CD4-positive, alpha-beta memory T cell (primary cell): ENCODE measurements around the gene SUOX. TPM values are rescaled to one million over a fixed set of nuclear protein-coding genes. Genes with fewer than 3 reads are reported as not detected.

Experiments
- CTCF ChIA-PET: fragments of 350-600 bp; sonication (Branson Sonifier 250); formaldehyde crosslinking; loops from one replicate; lab custom pipeline; 2021; ENCODE audit warnings: inconsistent platforms; ENCODE audit not compliant: partially characterized antibody; lab: Charles Lee
- POLR2A ChIA-PET: fragments of 350-600 bp; sonication (Branson Sonifier 250); formaldehyde crosslinking; loops from one replicate; lab custom pipeline; 2021; ENCODE audit not compliant: partially characterized antibody; lab: Charles Lee
- DNase-seq, 5 donors: peaks; one replicate each; pipeline versions ENCODE4 v3.0.0 to v3.0.0-alpha.2; 2020 to 2022; ENCODE audit warnings: mixed read lengths in 1 of 5
- H3K27ac ChIP-seq: one replicate; pipeline ENCODE4 v1.7.0; 2013; ENCODE audit warnings: low read depth, low read length
- H3K27me3 ChIP-seq: 2 replicates; pipeline ENCODE4 v1.7.0; 2013; ENCODE audit warnings: mild to moderate bottlenecking, low read length, moderate library complexity; ENCODE audit not compliant: insufficient read depth
- H3K36me3 ChIP-seq: 2 replicates; pipeline ENCODE4 v1.7.0; 2013; ENCODE audit warnings: mild to moderate bottlenecking, low read length, moderate library complexity; ENCODE audit not compliant: insufficient read depth
- H3K4me1 ChIP-seq: 2 replicates; pipeline ENCODE4 v1.7.0; 2013; ENCODE audit warnings: mild to moderate bottlenecking, low read length, moderate library complexity; ENCODE audit not compliant: insufficient read depth
- H3K4me3 ChIP-seq, 2 donors: one replicate each; pipeline ENCODE4 v1.7.0; 2013; ENCODE audit warnings: low read length in 2 of 2, mild to moderate bottlenecking in 1 of 2
- H3K9me3 ChIP-seq, 2 donors: one replicate each; pipeline ENCODE4 v1.7.0; 2013; ENCODE audit warnings: low read length in 2 of 2, control low read depth in 1 of 2; ENCODE audit not compliant: control insufficient read depth in 1 of 2
- H3K27ac Mint-ChIP-seq, 7 donors: one replicate each; pipeline ENCODE4 v1.8.0; 2020 to 2021; ENCODE audit warnings: mixed read lengths in 7 of 7, mild to moderate bottlenecking in 6 of 7, inconsistent platforms in 3 of 7, moderate library complexity in 3 of 7
- H3K27me3 Mint-ChIP-seq, 2 donors: one replicate each; pipeline ENCODE4 v1.8.0; 2020 to 2021; ENCODE audit warnings: mixed read lengths in 2 of 2
- H3K36me3 Mint-ChIP-seq, 2 donors: one replicate each; pipeline ENCODE4 v1.8.0; 2020 to 2021; ENCODE audit warnings: mixed read lengths in 2 of 2, inconsistent platforms in 1 of 2, mild to moderate bottlenecking in 1 of 2
- H3K4me1 Mint-ChIP-seq, 4 donors: one replicate each; pipeline ENCODE4 v1.8.0; 2020 to 2021; ENCODE audit warnings: mixed read lengths in 4 of 4, mild to moderate bottlenecking in 1 of 4
- H3K4me3 Mint-ChIP-seq, 8 donors: one replicate each; pipeline ENCODE4 v1.8.0; 2020 to 2021; ENCODE audit warnings: mixed read lengths in 8 of 8, mild to moderate bottlenecking in 7 of 8, moderate library complexity in 6 of 8, inconsistent platforms in 3 of 8
- H3K9me3 Mint-ChIP-seq, 8 donors: one replicate each; pipeline ENCODE4 v1.8.0; 2020 to 2021; ENCODE audit warnings: mixed read lengths in 8 of 8, mild to moderate bottlenecking in 5 of 8, inconsistent platforms in 3 of 8, moderate library complexity in 1 of 8
- intact Hi-C: fragments of 100-400 bp; cut with micrococcal nuclease; formaldehyde crosslinking; loops from one replicate; pipeline ENCODE4 v1.15.1; 2023
- polyA plus RNA-seq, 2 donors: library from polyadenylated mRNA; unstranded; fragments of 300-500 nt; fragmentation: Illumina TruSeq; gene quantifications; one replicate each; pipeline ENCODE4 v1.2.3, GENCODE V29; 2021
- total RNA-seq, 2 experiments: library from RNA; stranded (reverse); gene quantifications; one replicate each; pipeline ENCODE4 v1.2.3, GENCODE V29; 2021

The SUOX gene
- total RNA-seq: 1 to 10 TPM; 5.4 to 5.9 TPM
- not detected for polyA plus RNA-seq

DNA sequence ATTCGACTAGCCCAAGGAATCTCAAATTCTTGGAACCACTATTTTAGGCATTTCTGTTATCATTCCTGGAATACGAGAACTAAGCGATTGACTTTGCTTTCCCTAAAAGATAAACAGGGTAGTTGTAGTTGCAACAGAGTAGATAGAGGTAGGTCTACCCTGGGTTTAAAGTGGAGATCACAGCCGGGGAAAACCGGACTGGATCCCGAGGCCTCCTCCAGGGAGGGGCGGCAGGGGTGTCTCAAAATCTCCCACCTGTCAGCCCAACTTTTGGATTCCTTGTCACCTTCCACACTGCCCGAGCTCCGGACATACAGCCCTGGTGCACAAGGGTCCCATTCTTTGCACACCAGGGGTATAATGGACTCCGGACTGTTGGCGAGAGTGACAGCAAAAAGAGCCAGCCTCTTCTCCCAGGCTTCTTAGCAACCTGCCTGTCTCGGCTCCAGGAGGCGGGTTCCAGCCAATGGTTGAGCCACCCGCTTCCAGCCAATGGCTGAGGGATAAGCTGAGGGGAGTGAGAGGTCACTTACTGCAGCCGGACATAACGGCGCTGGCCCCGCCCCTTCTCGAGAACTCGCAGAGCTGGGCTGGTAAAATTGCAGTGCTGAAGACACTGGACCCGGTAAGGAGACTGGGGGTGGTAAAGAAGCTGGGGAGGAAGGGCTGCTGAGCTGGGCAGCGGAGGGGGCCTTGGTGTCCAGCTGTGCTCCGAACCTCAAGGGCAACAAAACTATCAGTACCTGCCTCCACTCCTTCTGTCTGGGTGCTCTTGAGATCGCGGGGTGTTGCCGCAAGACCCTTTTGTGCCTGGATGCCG lies at the start of gene SUOX:
Gene SUOX, plus strand, starts transcription at position 562 of the 820 bp plus-strand sequence. CDS start 4,946 bp downstream, outside the sequence.
- Mint-ChIP-seq H3K4me1 (peaks cover 10 to 23% (median 12%) of the 10 kb centered on the region in 4 donors), H3K9me3 (no peaks in the 10 kb centered on the region), H3K27me3 (peaks cover 0 to 1% of the 10 kb centered on the region in 2 donors), H3K4me3 (peak within 1 kb of the TSS in 6 of 8 donors; percentile 2 to 54 (median 46)), H3K27ac (peak within 1 kb of the TSS in 6 of 7 donors; percentile 14 to 92 (median 62)), H3K36me3 (peaks cover 21 to 24% of the 10 kb centered on the region in 2 donors)
- H3K36me3 ChIP-seq: peaks cover 21% of the 10 kb centered on the region
- H3K27ac ChIP-seq: no peak within 1 kb of the TSS
- peak within 1 kb of the TSS in 1 of 2 donors; percentile 18 for H3K4me3 ChIP-seq
- DNase-seq: peak in 1 of 5 donors; percentile 6
- no peaks in the 10 kb centered on the region for H3K9me3 ChIP-seq
- ChIA-PET POLR2A (interaction anchor here (0.7 to 2.2 kb wide), 16 partner anchors 10 to 120 kb away, joined by 3 to 20 read pairs (median 3); partner anchors contain the start of genes IKZF4, RAB5B and RPS26), CTCF (interaction anchor here (1.0 to 5.7 kb wide), 32 partner anchors 7 to 272 kb away, joined by 3 to 61 read pairs (median 6); partner anchors contain the start of genes IKZF4, ORMDL2, PA2G4 and RAB5B)
- H3K4me1 ChIP-seq: peaks cover 16% of the 10 kb centered on the region
- intact Hi-C loops: loop anchor here (1.0 to 5.0 kb wide), 5 partner anchors 22 to 259 kb away; partner anchors contain the start of genes RAB5B, RPL41, RPS26 and ZC3H10
- no peaks in the 10 kb centered on the region for H3K27me3 ChIP-seq

DNA sequence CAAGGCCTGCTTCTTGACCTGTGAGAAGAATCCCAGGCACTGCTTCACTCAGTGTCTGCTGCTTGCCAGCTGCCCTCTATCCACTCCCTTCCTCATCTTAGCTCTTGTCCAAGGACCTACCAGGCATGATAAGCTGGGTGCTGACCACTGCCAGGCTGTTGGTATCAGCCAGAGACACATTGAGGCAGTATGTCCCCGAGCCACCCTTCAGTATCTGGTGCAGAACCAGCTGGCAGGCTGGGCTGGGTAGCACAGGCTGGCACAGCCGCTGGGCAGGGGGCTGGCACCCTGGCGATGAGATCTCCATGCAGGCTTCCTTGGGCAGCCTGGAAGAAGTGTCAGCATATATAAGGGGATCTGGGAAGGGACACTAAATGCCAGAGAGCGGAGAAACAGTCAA lies 41.7 kb upstream of the SUOX start:
- Histone ChIP-seq H3K4me3 (no peak overlapping the region), H3K9me3 (no peaks in the 10 kb centered on the region), H3K27me3 (no peaks in the 10 kb centered on the region), H3K36me3 (peaks cover 36% of the 10 kb centered on the region), H3K27ac (no peak overlapping the region), H3K4me1 (peaks cover 21% of the 10 kb centered on the region)
- Mint-ChIP-seq H3K4me1 (peaks cover 13 to 28% (median 19%) of the 10 kb centered on the region in 4 donors), H3K36me3 (peaks cover 35 to 49% of the 10 kb centered on the region in 2 donors), H3K27me3 (no peaks in the 10 kb centered on the region), H3K27ac (peak overlapping the region in 5 of 7 donors; percentile 19 to 76 (median 44)), H3K9me3 (no peaks in the 10 kb centered on the region), H3K4me3 (no peak overlapping the region)
- no peak for DNase-seq
- intact Hi-C loops: no loop called here
- CTCF ChIA-PET: interaction anchor here (0.6 to 2.6 kb wide), 10 partner anchors 8 to 292 kb away, joined by 3 to 15 read pairs (median 6); partner anchors contain the start of gene RAB5B
- POLR2A ChIA-PET: interaction anchor here (0.9 to 38.8 kb wide), 13 partner anchors 14 to 267 kb away, joined by 3 to 1214 read pairs (median 7); partner anchors contain the start of genes DGKA, DNAJC14, ORMDL2 and PA2G4

DNA sequence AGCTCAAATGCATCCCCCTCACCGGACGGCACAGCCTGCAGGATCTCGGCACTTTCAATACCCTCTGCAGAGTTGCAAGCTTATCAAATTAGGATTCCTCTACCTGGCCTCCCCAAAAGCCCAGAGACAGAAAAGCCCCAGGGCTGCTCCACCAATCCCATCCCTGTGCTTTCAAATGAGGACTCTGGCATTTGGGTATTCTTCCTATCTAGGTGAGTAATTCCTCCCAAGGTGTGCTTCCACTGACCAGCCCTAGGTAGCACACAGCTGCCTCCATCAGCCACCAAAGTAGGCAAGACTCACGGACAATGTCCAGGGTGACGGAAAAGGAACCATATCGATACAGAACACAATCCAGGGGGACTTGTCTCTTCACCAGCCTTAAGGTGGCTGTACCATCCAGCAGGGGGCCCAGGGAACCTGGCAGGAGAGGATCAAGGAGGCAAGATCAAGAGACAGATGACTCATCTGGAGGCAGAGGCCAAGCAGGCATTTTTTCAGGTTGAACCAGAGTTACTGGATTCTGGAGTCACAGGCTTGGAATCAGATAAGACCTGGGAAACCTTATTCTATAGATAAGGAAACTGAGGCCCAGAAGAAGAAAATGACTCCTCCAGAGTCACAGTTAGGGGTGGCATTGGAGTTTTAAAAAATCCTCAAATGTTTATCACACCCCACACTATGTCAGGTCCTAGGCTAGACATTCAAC lies 41.1 kb upstream of the SUOX start:
- ChIA-PET CTCF (interaction anchor here (0.9 to 2.6 kb wide), 9 partner anchors 9 to 217 kb away, joined by 3 to 15 read pairs (median 6); partner anchors contain the start of gene RAB5B), POLR2A (interaction anchor here (0.9 to 38.8 kb wide), 12 partner anchors 13 to 266 kb away, joined by 3 to 1214 read pairs (median 10); partner anchors contain the start of genes DGKA, DNAJC14, ORMDL2 and PA2G4)
- DNase-seq: peak in 4 of 5 donors; percentile 26 to 66 (median 31)
- Histone ChIP-seq H3K9me3 (no peaks in the 10 kb centered on the region), H3K27ac (no peak overlapping the region), H3K36me3 (peaks cover 34% of the 10 kb centered on the region), H3K4me1 (peaks cover 21% of the 10 kb centered on the region), H3K27me3 (no peaks in the 10 kb centered on the region), H3K4me3 (no peak overlapping the region)
- peaks cover 13 to 28% (median 19%) of the 10 kb centered on the region in 4 donors for H3K4me1 Mint-ChIP-seq
- H3K4me3 Mint-ChIP-seq: no peak overlapping the region
- H3K27me3 Mint-ChIP-seq: no peaks in the 10 kb centered on the region
- H3K36me3 Mint-ChIP-seq: peaks cover 34 to 48% of the 10 kb centered on the region in 2 donors
- intact Hi-C loops: loop anchor here (2.0 kb wide), 1 partner anchor 17 kb away; no protein-coding TSS in a partner anchor
- peak overlapping the region; percentile 30 to 76 (median 69) for H3K27ac Mint-ChIP-seq
- H3K9me3 Mint-ChIP-seq: no peaks in the 10 kb centered on the region

DNA sequence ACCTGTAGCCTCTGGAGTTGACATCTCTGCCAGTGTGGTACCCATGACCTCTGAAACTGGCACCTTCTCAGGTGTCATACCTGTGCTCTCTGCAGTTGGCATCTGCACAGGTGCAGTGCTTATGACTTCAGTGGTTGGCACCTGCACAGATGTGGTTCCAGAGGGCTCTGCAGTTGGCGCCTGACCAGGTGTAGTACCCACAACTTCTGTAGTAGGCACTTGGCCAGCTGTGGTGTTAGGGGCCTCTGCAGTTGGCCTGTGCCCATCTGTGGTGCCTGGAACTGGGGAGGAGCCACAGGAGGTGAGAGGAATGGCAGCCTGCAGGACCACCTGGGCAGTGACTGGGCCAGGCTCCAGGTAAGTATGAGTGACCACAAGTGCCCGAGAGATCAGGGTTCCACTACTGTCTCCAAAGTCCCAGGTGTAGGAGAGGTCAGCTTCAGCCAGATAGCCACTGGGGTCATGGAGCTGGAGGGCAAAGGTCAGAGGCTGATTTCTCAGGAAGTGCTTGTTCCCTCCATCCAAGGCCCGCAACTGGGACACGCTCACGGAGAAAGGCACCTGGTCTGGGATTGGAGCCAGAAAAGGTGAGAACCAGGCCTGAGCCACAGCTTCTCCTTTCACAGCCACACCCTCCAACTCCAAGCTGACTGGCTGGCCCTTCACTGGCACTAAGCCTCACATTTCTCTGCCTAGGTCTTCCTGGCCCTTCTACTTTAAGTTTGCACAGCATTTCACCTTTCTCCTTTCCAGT lies 39.8 kb upstream of the SUOX start:
- H3K36me3 Mint-ChIP-seq: peaks cover 20 to 35% of the 10 kb centered on the region in 2 donors
- DNase-seq: no peak
- Histone ChIP-seq H3K36me3 (peaks cover 21% of the 10 kb centered on the region), H3K27me3 (no peaks in the 10 kb centered on the region), H3K9me3 (no peaks in the 10 kb centered on the region), H3K4me1 (peaks cover 21% of the 10 kb centered on the region), H3K4me3 (no peak overlapping the region), H3K27ac (peak overlapping the region; percentile 20)
- no peaks in the 10 kb centered on the region for H3K9me3 Mint-ChIP-seq
- H3K4me3 Mint-ChIP-seq: peak overlapping the region in 1 of 8 donors; percentile 34
- intact Hi-C loops: loop anchor here (2.0 kb wide), 1 partner anchor 16 kb away; no protein-coding TSS in a partner anchor
- ChIA-PET CTCF (interaction anchor here (0.9 to 2.6 kb wide), 5 partner anchors 11 to 39 kb away, joined by 3 to 7 read pairs (median 4); no protein-coding TSS in a partner anchor), POLR2A (interaction anchor here (0.6 to 38.8 kb wide), 12 partner anchors 12 to 980 kb away, joined by 3 to 1214 read pairs (median 7); partner anchors contain the start of genes DGKA, ORMDL2, PA2G4 and PYM1)
- peaks cover 11 to 28% (median 18%) of the 10 kb centered on the region in 4 donors for H3K4me1 Mint-ChIP-seq
- H3K27me3 Mint-ChIP-seq: no peaks in the 10 kb centered on the region
- H3K27ac Mint-ChIP-seq: peak overlapping the region; percentile 67 to 92 (median 87)

DNA sequence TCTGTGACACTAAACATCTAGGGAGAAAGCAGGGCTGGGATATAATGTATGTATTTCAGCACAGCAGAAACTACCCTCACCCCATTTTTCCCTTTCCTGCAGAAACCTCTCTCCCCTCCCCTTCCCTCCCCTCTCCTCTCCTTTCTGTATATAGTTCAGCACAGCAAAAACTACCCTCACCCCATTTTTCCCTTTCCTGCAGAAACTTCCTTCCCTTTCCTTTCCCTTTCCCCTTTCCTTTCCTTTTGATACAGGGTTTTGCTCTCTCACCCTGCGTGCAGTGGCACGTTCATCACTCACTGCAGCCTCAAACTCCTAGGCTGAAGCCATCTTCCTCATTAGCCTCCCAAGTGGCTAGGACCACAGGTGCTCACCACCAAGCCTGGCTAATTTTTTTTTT lies 33.3 kb upstream of the SUOX start:
- no peak overlapping the region for H3K4me3 Mint-ChIP-seq
- H3K9me3 Mint-ChIP-seq: no peaks in the 10 kb centered on the region
- ChIA-PET CTCF (no interaction called here), POLR2A (no interaction called here)
- no peaks in the 10 kb centered on the region for H3K9me3 ChIP-seq
- H3K36me3 Mint-ChIP-seq: peaks cover 0 to 5% of the 10 kb centered on the region in 2 donors
- intact Hi-C loops: no loop called here
- H3K27ac Mint-ChIP-seq: peak overlapping the region in 1 of 7 donors; percentile 46
- H3K27ac ChIP-seq: no peak overlapping the region
- no peaks in the 10 kb centered on the region for H3K36me3 ChIP-seq
- H3K4me1 ChIP-seq: peaks cover 19% of the 10 kb centered on the region
- no peaks in the 10 kb centered on the region for H3K27me3 Mint-ChIP-seq
- H3K4me3 ChIP-seq: no peak overlapping the region
- no peaks in the 10 kb centered on the region for H3K27me3 ChIP-seq
- H3K4me1 Mint-ChIP-seq: peaks cover 15 to 34% (median 23%) of the 10 kb centered on the region in 4 donors
- no peak for DNase-seq

DNA sequence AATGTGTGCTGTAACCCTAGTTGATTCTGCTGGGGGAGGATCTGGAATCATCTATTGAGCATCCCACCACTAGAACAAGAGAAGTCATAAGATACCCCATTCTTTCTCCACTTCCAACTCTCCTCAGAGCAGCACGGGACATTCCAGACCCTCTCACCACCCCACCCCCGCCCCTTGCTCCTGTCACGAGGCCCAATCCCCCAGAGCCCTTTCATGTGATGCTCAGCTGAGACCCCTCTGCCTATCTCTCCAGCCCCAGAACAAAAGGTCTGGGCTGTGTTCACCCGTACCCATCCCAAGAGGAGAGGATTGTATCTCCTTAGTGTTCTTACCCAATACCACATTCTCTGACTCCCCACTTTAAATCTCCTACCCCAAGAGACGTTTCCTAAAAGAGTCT lies 31.8 kb upstream of the SUOX start:
- intact Hi-C loops: no loop called here
- CTCF ChIA-PET: no interaction called here
- peaks cover 15 to 35% (median 23%) of the 10 kb centered on the region in 4 donors for H3K4me1 Mint-ChIP-seq
- H3K27me3 ChIP-seq: no peaks in the 10 kb centered on the region
- no peaks in the 10 kb centered on the region for H3K27me3 Mint-ChIP-seq
- no peaks in the 10 kb centered on the region for H3K36me3 ChIP-seq
- peaks cover 0 to 5% of the 10 kb centered on the region in 2 donors for H3K36me3 Mint-ChIP-seq
- H3K4me3 Mint-ChIP-seq: peak overlapping the region in 5 of 8 donors; percentile 10 to 96 (median 56)
- H3K4me3 ChIP-seq: no peak overlapping the region
- POLR2A ChIA-PET: interaction anchor here (1.6 kb wide), 1 partner anchor 9 kb away, joined by 6 read pairs; the partner anchor contains the start of gene RAB5B
- no peaks in the 10 kb centered on the region for H3K9me3 Mint-ChIP-seq
- H3K27ac Mint-ChIP-seq: no peak overlapping the region
- no peaks in the 10 kb centered on the region for H3K9me3 ChIP-seq
- H3K27ac ChIP-seq: no peak overlapping the region
- no peak for DNase-seq
- H3K4me1 ChIP-seq: peaks cover 19% of the 10 kb centered on the region
